GM23338 (cell line): ENCODE results near the gene AKT2. TPM values are rescaled to one million over a fixed set of nuclear protein-coding genes. Genes with fewer than 3 reads are reported as not detected.
A peak's percentile ranks its signal among the peaks of the same experiment; 100 is the strongest.

Experiments used
- ATAC-seq: fragments of 200-7000 bp; cut with Tn5 transposase; 3 replicates; pipeline ENCODE4 v1.9.1; 2020
- DNase-seq: peaks from one replicate; pipeline ENCODE4 v3.0.0-alpha.2; 2015; ENCODE audit warnings: low spot score
- H2AFZ ChIP-seq: fragments of 200-600 bp; sonication (generic); 2 replicates; pipeline ENCODE4 v1.8.0; 2016; ENCODE audit warnings: antibody characterized with exemption, mild to moderate bottlenecking, moderate library complexity
- H3F3A ChIP-seq: fragments of 200-600 bp; sonication (generic); replicated peaks from 2 replicates; pipeline ENCODE4 v1.8.0; 2017; ENCODE audit warnings: antibody characterized with exemption, mixed run types, low read depth
- H3K27ac ChIP-seq: fragments of 200-600 bp; sonication (generic); 2 replicates; pipeline ENCODE4 v1.6.1; 2016; ENCODE audit warnings: low read depth
- H3K27me3 ChIP-seq: fragments of 200-600 bp; sonication (generic); 2 replicates; pipeline ENCODE4 v1.8.0; 2016; ENCODE audit warnings: mild to moderate bottlenecking, mixed run types, moderate library complexity; ENCODE audit not compliant: insufficient read depth
- H3K36me3 ChIP-seq: fragments of 200-600 bp; sonication (generic); 2 replicates; pipeline ENCODE4 v1.8.0; 2016; ENCODE audit warnings: mild to moderate bottlenecking; ENCODE audit not compliant: insufficient read depth
- H3K4me1 ChIP-seq: fragments of 200-600 bp; sonication (generic); 2 replicates; pipeline ENCODE4 v1.8.0; 2016; ENCODE audit warnings: mild to moderate bottlenecking, moderate library complexity; ENCODE audit not compliant: insufficient read depth
- H3K4me2 ChIP-seq: fragments of 200-600 bp; sonication (generic); 2 replicates; pipeline ENCODE4 v1.7.1; 2017; ENCODE audit warnings: mixed run types
- H3K4me3 ChIP-seq: fragments of 200-600 bp; sonication (generic); 2 replicates; pipeline ENCODE4 v1.6.1; 2016; ENCODE audit warnings: mixed run types
- H3K79me2 ChIP-seq: fragments of 200-600 bp; sonication (generic); replicated peaks from 2 replicates; pipeline ENCODE4 v1.8.0; 2017; ENCODE audit warnings: mild to moderate bottlenecking; ENCODE audit not compliant: insufficient read depth
- H3K9me2 ChIP-seq: fragments of 200-600 bp; sonication (generic); 2 replicates; pipeline ENCODE4 v1.8.0; 2017; ENCODE audit not compliant: insufficient read depth
- H4K20me1 ChIP-seq: fragments of 200-600 bp; sonication (generic); replicated peaks from 2 replicates; pipeline ENCODE4 v1.8.0; 2017; ENCODE audit warnings: mild to moderate bottlenecking; ENCODE audit not compliant: insufficient read depth
- H3K27ac Mint-ChIP-seq: 2 replicates; pipeline ENCODE4 v1.8.0; 2020; ENCODE audit warnings: inconsistent platforms, mild to moderate bottlenecking, moderate library complexity, mixed read lengths
- H3K27me3 Mint-ChIP-seq: 3 replicates; pipeline ENCODE4 v1.8.0; 2022; ENCODE audit warnings: low read depth, mild to moderate bottlenecking, moderate library complexity, mixed read lengths, inconsistent platforms; ENCODE audit not compliant: insufficient read depth, poor library complexity
- H3K36me3 Mint-ChIP-seq: 3 replicates; pipeline ENCODE4 v1.8.0; 2021; ENCODE audit warnings: low read depth, mild to moderate bottlenecking, inconsistent platforms, moderate library complexity, mixed read lengths
- H3K4me1 Mint-ChIP-seq: 3 replicates; pipeline ENCODE4 v1.8.0; 2020; ENCODE audit warnings: mild to moderate bottlenecking, inconsistent platforms, mixed read lengths
- H3K4me3 Mint-ChIP-seq: 3 replicates; pipeline ENCODE4 v1.8.0; 2021; ENCODE audit warnings: moderate library complexity, mild to moderate bottlenecking, inconsistent platforms, mixed read lengths
- H3K9me3 Mint-ChIP-seq: 3 replicates; pipeline ENCODE4 v1.8.0; 2020; ENCODE audit warnings: moderate library complexity, mild to moderate bottlenecking, inconsistent platforms, mixed read lengths
- CREB1 ChIP-seq: fragments of 250-450 bp; sonication (Bioruptor Pico); IDR thresholded peaks from 2 replicates; pipeline ENCODE4 v1.5.0; 2020; ENCODE audit warnings: low read depth, mild to moderate bottlenecking, moderate library complexity
- CTCF ChIP-seq, 2 experiments: fragments of 200-600 bp in 1 of 2; sonication (generic) in 1 of 2; conservative IDR thresholded peaks; 2 replicates each; pipeline versions ENCODE4 v1.5.1 to v1.6.1; 2016 to 2017; ENCODE audit warnings: antibody characterized with exemption in 2 of 2, low read depth in 2 of 2, mild to moderate bottlenecking in 2 of 2, moderate library complexity in 1 of 2
- ETS1 ChIP-seq: IDR thresholded peaks from 2 replicates; pipeline ENCODE4 v1.6.1; 2016; ENCODE audit warnings: antibody characterized with exemption
- EZH2 ChIP-seq: fragments of 200-600 bp; sonication (generic); IDR thresholded peaks from one replicate; pipeline ENCODE4 v1.8.0; 2017; ENCODE audit warnings: antibody characterized with exemption, mild to moderate bottlenecking, low read depth; ENCODE audit not compliant: unreplicated experiment
- EZH2phosphoT487 ChIP-seq: fragments of 200-600 bp; sonication (generic); IDR thresholded peaks from one replicate; pipeline ENCODE4 v1.8.1; 2018; ENCODE audit warnings: antibody characterized with exemption; ENCODE audit not compliant: unreplicated experiment
- JUNB ChIP-seq: IDR thresholded peaks from one replicate; pipeline ENCODE4 v1.6.1; 2016; ENCODE audit warnings: antibody characterized with exemption; ENCODE audit not compliant: unreplicated experiment
- POLR2AphosphoS5 ChIP-seq: IDR thresholded peaks from 2 replicates; pipeline ENCODE4 v1.6.1; 2016; ENCODE audit warnings: antibody characterized with exemption, low read depth
- REST ChIP-seq: IDR thresholded peaks from one replicate; pipeline ENCODE4 v1.6.1; 2018; ENCODE audit warnings: antibody characterized with exemption; ENCODE audit not compliant: unreplicated experiment
- STAT1 ChIP-seq: IDR thresholded peaks from one replicate; pipeline ENCODE4 v1.6.1; 2016; ENCODE audit warnings: antibody characterized with exemption; ENCODE audit not compliant: unreplicated experiment
- ZNF114 ChIP-seq: fragments of 250-450 bp; sonication (Bioruptor Pico); IDR thresholded peaks from 2 replicates; pipeline ENCODE4 v1.5.0; 2020; ENCODE audit warnings: mild to moderate bottlenecking, moderate library complexity
- ZNF331 ChIP-seq: fragments of 250-450 bp; sonication (Bioruptor Pico); IDR thresholded peaks from 2 replicates; pipeline ENCODE4 v1.5.0; 2020; ENCODE audit warnings: low read depth, mild to moderate bottlenecking, moderate library complexity
- polyA plus RNA-seq: library from polyadenylated mRNA; unstranded; fragments of >200 nt; fragmentation: Nextera tagmentation; extraction: Ambion mirVana; gene quantifications from 2 replicates; pipeline ENCODE4 v1.2.1, GENCODE V29; 2016
- total RNA-seq: library from RNA; depleted of rRNA; stranded (reverse); fragments of >200 nt; shearing (Covaris generic); gene quantifications from 2 replicates; pipeline ENCODE4 v1.2.3, GENCODE V29; 2014

The AKT2 gene
- total and polyA plus RNA-seq, 2 experiments from 2014 or later, result 17.6 to 123 TPM

GRCh38 chr19:40191836-40192646 is 93.1 kb downstream of the AKT2 start:
- Histone ChIP-seq H3K27ac (no peak overlapping the region), H3K79me2 (no peaks in the 10 kb centered on the region), H2AFZ (peak overlapping the region; percentile 43), H3K4me2 (peak overlapping the region; percentile 89), H3K4me1 (peaks cover 13% of the 10 kb centered on the region), H4K20me1 (no peaks in the 10 kb centered on the region), H3F3A (0 out of 2 replicates have a peak, but pooled peaks cover 3% of the 10 kb centered on the region), H3K4me3 (peak overlapping the region; percentile 99), H3K27me3 (no peaks in the 10 kb centered on the region), H3K36me3 (no peaks in the 10 kb centered on the region), H3K9me2 (no peaks in the 10 kb centered on the region)
- TF ChIP-seq POLR2AphosphoS5 (no peak), CTCF (conservative IDR thresholded peaks at IDR 0.05; ENCODE audit: low read depth in 2 of 2) (peak in 1 of 2 experiments; percentile 53; a peak in 2 of 4 replicates)
- H3K4me3 Mint-ChIP-seq, result peak overlapping the region; percentile 61
- no peak overlapping the region for H3K27ac Mint-ChIP-seq
- H3K4me1 Mint-ChIP-seq, result peaks cover 15% of the 10 kb centered on the region
- H3K27me3 Mint-ChIP-seq, result peaks cover 14% of the 10 kb centered on the region
- peak; percentile 85 for DNase-seq
- peak; percentile 81 for ATAC-seq
- H3K9me3 Mint-ChIP-seq, result no peaks in the 10 kb centered on the region
- no peaks in the 10 kb centered on the region; the same call in 2 of the 3 replicates for H3K36me3 Mint-ChIP-seq

GRCh38 chr19:40190891-40191835 is 94.0 kb downstream of the AKT2 start, which contains the start of gene MAP3K10:
MAP3K10 (plus strand) TSS chr19:40191426; CDS start chr19:40192032, 606 bp downstream.
- Histone ChIP-seq H3K4me1 (peaks cover 13% of the 10 kb centered on the region), H3K4me3 (peak within 1 kb of the TSS; percentile 99), H2AFZ (peak within 1 kb of the TSS; percentile 100), H3K9me2 (no peaks in the 10 kb centered on the region), H3F3A (0 out of 2 replicates have a peak, but pooled peaks cover 3% of the 10 kb centered on the region), H3K27me3 (no peaks in the 10 kb centered on the region), H3K79me2 (no peaks in the 10 kb centered on the region), H3K4me2 (peak within 1 kb of the TSS; percentile 95), H3K27ac (no peak within 1 kb of the TSS), H4K20me1 (no peaks in the 10 kb centered on the region), H3K36me3 (no peaks in the 10 kb centered on the region)
- peaks cover 14% of the 10 kb centered on the region for H3K27me3 Mint-ChIP-seq
- peak within 1 kb of the TSS; percentile 81 for H3K4me3 Mint-ChIP-seq
- peak; percentile 80 for ATAC-seq
- peak; percentile 75 for DNase-seq
- no peaks in the 10 kb centered on the region; the same call in 2 of the 3 replicates for H3K36me3 Mint-ChIP-seq
- H3K9me3 Mint-ChIP-seq, result no peaks in the 10 kb centered on the region
- H3K4me1 Mint-ChIP-seq, result peaks cover 15% of the 10 kb centered on the region
- H3K27ac Mint-ChIP-seq, result no peak within 1 kb of the TSS
- TF ChIP-seq REST (no peak), STAT1 (no peak), CREB1 (CRISPR knock-in tag) (peak; percentile 92), JUNB (no peak), ZNF114 (CRISPR knock-in tag) (no peak), EZH2phosphoT487 (no peak), ETS1 (peak; percentile 76), POLR2AphosphoS5 (no peak), EZH2 (no peak), ZNF331 (no peak)
